ENCODE data around the gene C16orf90. TPM values are rescaled to one million over a fixed set of nuclear protein-coding genes. Genes with fewer than 3 reads are reported as not detected.
"Not testable (repeated sequence)": the region's sequence is repeated elsewhere in the genome, so short reads cannot be mapped to it uniquely, and the experiment has no call there.

C16orf90 gene
- total RNA-seq, 4 donors from 2014 or later, result not detected

GRCh38 chr16:3501783-3502400 is 6.6 kb upstream of the C16orf90 start:
- DNase-seq (ENCODE audit: low spot score), result no peak
- TF ChIP-seq CTCF (IDR thresholded peaks at IDR 0.05), result no peak
- ATAC-seq (ENCODE audit: low FRiP score), result no peak

GRCh38 chr16:3501412-3501761 is 6.1 kb upstream of the C16orf90 start:
- not testable (repeated sequence) for ATAC-seq (ENCODE audit: low FRiP score); DNase-seq (ENCODE audit: low spot score)

GRCh38 chr16:3498988-3499387 is 3.7 kb upstream of the C16orf90 start:
- no peak for TF ChIP-seq CTCF (IDR thresholded peaks at IDR 0.05)
- DNase-seq (ENCODE audit: low spot score) (no peak), ATAC-seq (ENCODE audit: low FRiP score) (no peak)

GRCh38 chr16:3497771-3498170 is 2.5 kb upstream of the C16orf90 start:
- ATAC-seq (ENCODE audit: low FRiP score), result no peak
- no peak for TF ChIP-seq CTCF (IDR thresholded peaks at IDR 0.05)
- DNase-seq (ENCODE audit: low spot score), result no peak

GRCh38 chr16:3496386-3496785 is 1.1 kb upstream of the C16orf90 start:
- no peak for TF ChIP-seq CTCF (IDR thresholded peaks at IDR 0.05)
- DNase-seq (ENCODE audit: low spot score) (no peak), ATAC-seq (ENCODE audit: low FRiP score) (no peak)

GRCh38 chr16:3494386-3494973 is 809 bp downstream of the C16orf90 start:
- no peak for DNase-seq (ENCODE audit: low spot score)
- no peak for ATAC-seq (ENCODE audit: low FRiP score)
- no peak for TF ChIP-seq CTCF (IDR thresholded peaks at IDR 0.05)

GRCh38 chr16:3492356-3492755 is 2.9 kb downstream of the C16orf90 start:
- ATAC-seq (ENCODE audit: low FRiP score) (no peak), DNase-seq (ENCODE audit: low spot score) (no peak)
- no peak for TF ChIP-seq CTCF (IDR thresholded peaks at IDR 0.05)
